Measurements from ENCODE around the gene LGI4.
"Not testable (repeated sequence)": the region's sequence is repeated elsewhere in the genome, so short reads cannot be mapped to it uniquely, and the experiment has no call there.

LGI4 gene

DNA sequence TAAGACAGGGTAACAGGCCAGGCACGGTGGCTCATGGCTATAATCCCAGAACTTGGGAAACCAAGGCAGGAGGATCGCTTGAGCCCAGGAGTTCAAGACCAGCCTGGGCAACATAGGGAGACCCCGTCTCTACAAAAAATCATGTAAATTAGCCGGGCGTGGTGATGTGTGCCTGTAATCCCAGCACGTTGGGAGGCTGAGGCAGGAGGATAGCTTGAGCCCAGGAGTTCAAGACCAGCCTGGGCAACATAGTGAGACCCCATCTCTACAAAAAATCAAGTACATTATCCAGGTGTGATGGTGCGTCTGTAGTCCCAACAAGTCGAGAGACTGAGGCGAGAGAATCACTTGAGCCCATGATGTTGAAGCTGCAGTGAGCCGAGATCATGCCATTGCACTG is 31.2 kb downstream of the LGI4 start:
- not testable (repeated sequence) for H3K79me2 ChIP-seq (ENCODE audit: control insufficient read depth, insufficient read depth, low read length, unreplicated experiment); H3K27me3 ChIP-seq (ENCODE audit: insufficient read depth, low read length); H3K4me1 ChIP-seq (ENCODE audit: control insufficient read depth, insufficient read depth, low read length, unreplicated experiment); H3K27ac ChIP-seq (ENCODE audit: low read depth, low read length); H3K4me3 ChIP-seq (ENCODE audit: low read depth, low read length); H2AFZ ChIP-seq (ENCODE audit: low read length, unreplicated experiment); H3K36me3 ChIP-seq (ENCODE audit: insufficient read depth, low read length)

DNA sequence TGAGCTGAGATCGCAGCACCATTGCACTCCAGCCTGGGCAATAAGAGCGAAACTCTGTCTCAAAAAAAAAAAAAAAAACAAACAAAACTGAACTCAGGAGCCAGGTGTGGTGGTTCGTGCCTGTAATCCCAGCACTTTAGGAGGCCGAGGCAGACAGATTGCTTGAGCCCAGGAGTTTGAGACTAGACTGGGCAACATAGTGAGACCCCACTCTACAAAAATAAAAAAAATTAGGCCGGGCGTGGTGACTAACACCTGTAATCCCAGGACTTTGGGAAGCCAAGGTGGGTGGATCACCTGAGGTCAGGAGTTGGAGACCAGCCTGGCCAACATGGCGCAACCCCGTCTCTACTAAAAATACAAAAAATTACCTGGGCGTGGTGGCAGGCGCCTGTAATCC is 32.9 kb downstream of the LGI4 start:
- H3K27me3 ChIP-seq (ENCODE audit: insufficient read depth, low read length); H3K27ac ChIP-seq (ENCODE audit: low read depth, low read length); H3K4me3 ChIP-seq (ENCODE audit: low read depth, low read length); H2AFZ ChIP-seq (ENCODE audit: low read length, unreplicated experiment); H3K36me3 ChIP-seq (ENCODE audit: insufficient read depth, low read length); H3K79me2 ChIP-seq (ENCODE audit: control insufficient read depth, insufficient read depth, low read length, unreplicated experiment); H3K4me1 ChIP-seq (ENCODE audit: control insufficient read depth, insufficient read depth, low read length, unreplicated experiment): not testable (repeated sequence)

DNA sequence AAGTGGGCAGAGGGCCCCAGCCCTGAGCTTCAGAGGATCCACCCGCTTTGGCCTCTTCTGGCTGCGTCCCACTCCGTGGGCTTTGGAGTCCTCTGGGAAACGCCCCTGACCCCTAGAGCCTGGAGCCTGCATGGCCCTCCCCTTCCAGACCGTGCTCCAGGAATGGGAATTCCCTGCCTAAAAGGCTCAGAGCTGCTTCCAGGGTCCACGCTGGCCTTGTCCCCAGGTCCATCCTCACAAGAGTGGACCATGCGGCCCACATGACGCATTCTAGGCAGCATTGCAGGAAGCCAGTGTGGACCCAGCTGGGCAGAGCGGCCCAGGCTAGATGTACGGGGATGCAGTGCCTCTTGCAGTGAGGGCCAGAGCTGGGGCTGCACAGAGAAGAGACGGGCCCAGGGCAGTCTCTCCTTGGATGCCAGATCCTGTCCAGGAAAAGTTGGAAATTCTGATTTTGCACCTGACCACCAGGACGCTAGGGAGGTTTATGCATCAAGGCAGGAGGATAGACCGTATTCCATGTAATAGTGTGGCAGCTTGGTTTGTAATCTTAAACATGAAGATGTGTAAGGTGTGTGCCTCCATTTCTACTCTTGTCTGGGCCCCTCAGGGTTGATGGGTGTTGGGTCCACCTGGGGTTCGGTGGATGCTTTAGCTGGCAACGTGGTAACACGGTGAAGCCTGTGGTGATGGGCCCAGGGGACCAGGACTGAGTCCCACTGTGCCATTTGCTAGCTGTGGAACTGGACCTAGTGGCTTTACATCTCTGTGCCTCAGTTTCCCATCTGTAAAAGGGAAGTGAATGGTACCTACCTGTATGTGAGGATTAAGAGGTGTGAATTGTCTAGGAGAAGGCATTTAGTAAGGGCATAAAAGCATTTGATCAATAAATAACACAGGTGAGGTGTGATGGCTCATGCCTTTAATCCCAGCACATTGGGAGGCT is 34.0 kb downstream of the LGI4 start:
- Histone ChIP-seq H3K36me3 (ENCODE audit: insufficient read depth, low read length) (no peaks in the 10 kb centered on the region), H3K4me3 (ENCODE audit: low read depth, low read length) (no peak overlapping the region), H3K27me3 (ENCODE audit: insufficient read depth, low read length) (no peaks in the 10 kb centered on the region), H3K79me2 (ENCODE audit: control insufficient read depth, insufficient read depth, low read length, unreplicated experiment) (no peaks in the 10 kb centered on the region), H3K27ac (ENCODE audit: low read depth, low read length) (no peak overlapping the region), H3K4me1 (ENCODE audit: control insufficient read depth, insufficient read depth, low read length, unreplicated experiment) (no peaks in the 10 kb centered on the region), H2AFZ (ENCODE audit: low read length, unreplicated experiment) (no peak overlapping the region)

DNA sequence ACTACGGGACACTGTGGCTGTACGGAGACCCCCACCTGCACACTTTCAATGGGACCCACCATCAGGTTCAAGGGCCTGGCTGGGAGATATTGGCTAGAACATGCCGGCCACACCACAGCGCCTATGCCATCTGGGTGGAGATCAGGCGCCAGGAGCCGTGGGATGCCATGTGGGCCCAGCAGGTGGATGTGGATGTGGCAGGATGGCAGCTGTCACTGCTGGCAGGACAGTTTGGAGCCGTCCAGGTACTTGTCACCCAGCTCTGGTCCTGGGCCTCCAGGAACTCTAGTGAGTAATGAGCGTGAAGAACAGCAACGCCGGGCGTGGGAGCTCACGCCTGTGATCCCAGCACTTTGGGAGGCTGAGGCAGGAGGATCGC is 35.0 kb downstream of the LGI4 start:
- no peaks in the 10 kb centered on the region for H3K27me3 ChIP-seq (ENCODE audit: insufficient read depth, low read length)
- H3K4me1 ChIP-seq (ENCODE audit: control insufficient read depth, insufficient read depth, low read length, unreplicated experiment) = no peaks in the 10 kb centered on the region
- H3K27ac ChIP-seq (ENCODE audit: low read depth, low read length) = no peak overlapping the region
- H3K36me3 ChIP-seq (ENCODE audit: insufficient read depth, low read length) = no peaks in the 10 kb centered on the region
- H2AFZ ChIP-seq (ENCODE audit: low read length, unreplicated experiment) = no peak overlapping the region
- no peaks in the 10 kb centered on the region for H3K79me2 ChIP-seq (ENCODE audit: control insufficient read depth, insufficient read depth, low read length, unreplicated experiment)
- H3K4me3 ChIP-seq (ENCODE audit: low read depth, low read length) = no peak overlapping the region

DNA sequence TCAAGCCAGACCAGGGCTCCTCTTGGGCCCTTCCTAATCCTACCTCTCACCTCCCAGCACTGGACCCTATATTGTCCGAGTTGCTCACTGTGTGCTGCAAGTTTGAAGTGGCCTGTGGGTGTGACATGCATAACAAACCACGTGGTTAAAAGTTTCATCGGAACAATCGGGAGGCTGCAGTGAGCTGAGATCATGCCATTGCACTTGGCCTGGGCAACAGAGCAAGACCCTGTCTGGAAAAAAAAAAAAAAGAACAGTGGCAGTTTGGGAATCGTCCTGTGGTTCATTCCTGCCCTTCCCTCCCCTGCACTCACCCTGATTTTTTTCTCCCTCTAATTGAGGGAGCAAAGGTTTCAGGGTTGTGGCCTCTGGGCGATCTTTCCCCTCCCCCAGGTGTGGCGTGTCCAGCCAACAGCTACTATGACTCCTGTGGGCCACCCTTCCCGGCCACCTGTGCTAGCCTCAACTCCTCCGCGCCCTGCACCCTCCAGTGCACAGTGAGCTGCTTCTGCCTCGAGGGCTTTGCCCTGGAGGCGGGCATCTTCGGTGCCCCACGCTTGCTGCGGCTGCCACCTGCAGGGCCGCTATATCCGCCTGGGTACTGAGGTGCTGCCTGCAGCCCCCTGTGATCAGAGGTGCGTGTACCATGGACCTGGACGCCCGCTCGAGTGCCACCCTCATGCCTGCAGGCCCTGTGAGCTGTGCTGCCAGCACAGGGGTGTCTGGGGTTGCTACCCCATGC is 35.5 kb downstream of the LGI4 start:
- no peak overlapping the region for H2AFZ ChIP-seq (ENCODE audit: low read length, unreplicated experiment)
- no peak overlapping the region for H3K4me3 ChIP-seq (ENCODE audit: low read depth, low read length)
- no peak overlapping the region for H3K27ac ChIP-seq (ENCODE audit: low read depth, low read length)
- H3K36me3 ChIP-seq (ENCODE audit: insufficient read depth, low read length) = no peaks in the 10 kb centered on the region
- no peaks in the 10 kb centered on the region for H3K79me2 ChIP-seq (ENCODE audit: control insufficient read depth, insufficient read depth, low read length, unreplicated experiment)
- no peaks in the 10 kb centered on the region for H3K27me3 ChIP-seq (ENCODE audit: insufficient read depth, low read length)
- no peaks in the 10 kb centered on the region for H3K4me1 ChIP-seq (ENCODE audit: control insufficient read depth, insufficient read depth, low read length, unreplicated experiment)

DNA sequence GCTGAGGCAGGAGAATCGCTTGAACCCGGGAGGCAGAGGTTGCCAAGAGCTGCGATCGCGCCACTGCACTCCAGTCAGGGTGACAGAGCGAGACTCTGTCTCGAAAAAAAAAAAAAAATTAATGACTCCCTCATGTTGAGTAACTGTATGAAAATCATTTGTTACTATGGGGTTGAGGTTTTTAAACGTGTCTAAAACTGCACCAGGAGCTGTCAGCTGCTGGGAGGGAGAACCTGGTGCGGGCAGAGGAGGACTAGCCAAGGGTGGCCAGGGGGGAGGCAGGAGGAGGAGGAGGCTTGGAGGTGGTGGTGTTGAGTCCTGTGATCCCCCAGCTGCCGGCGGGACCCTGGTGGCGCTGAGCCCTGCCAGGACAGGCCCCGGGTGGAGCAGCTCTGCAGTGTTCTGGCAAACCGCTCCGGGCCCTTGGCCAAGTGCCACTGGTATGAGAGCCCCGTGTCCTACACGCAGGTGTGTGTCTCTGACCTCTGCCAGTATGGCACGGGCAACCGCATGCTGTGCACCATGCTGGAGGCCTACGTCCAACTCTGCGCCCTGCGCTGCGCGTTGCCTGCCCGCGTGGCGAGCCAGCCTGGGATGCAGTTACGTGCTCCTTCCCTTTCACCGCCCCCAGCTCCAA is 36.3 kb downstream of the LGI4 start:
- Histone ChIP-seq H3K4me3 (ENCODE audit: low read depth, low read length) (no peak overlapping the region), H2AFZ (ENCODE audit: low read length, unreplicated experiment) (no peak overlapping the region), H3K27me3 (ENCODE audit: insufficient read depth, low read length) (no peaks in the 10 kb centered on the region), H3K27ac (ENCODE audit: low read depth, low read length) (no peak overlapping the region), H3K4me1 (ENCODE audit: control insufficient read depth, insufficient read depth, low read length, unreplicated experiment) (no peaks in the 10 kb centered on the region), H3K79me2 (ENCODE audit: control insufficient read depth, insufficient read depth, low read length, unreplicated experiment) (no peaks in the 10 kb centered on the region), H3K36me3 (ENCODE audit: insufficient read depth, low read length) (no peaks in the 10 kb centered on the region)

DNA sequence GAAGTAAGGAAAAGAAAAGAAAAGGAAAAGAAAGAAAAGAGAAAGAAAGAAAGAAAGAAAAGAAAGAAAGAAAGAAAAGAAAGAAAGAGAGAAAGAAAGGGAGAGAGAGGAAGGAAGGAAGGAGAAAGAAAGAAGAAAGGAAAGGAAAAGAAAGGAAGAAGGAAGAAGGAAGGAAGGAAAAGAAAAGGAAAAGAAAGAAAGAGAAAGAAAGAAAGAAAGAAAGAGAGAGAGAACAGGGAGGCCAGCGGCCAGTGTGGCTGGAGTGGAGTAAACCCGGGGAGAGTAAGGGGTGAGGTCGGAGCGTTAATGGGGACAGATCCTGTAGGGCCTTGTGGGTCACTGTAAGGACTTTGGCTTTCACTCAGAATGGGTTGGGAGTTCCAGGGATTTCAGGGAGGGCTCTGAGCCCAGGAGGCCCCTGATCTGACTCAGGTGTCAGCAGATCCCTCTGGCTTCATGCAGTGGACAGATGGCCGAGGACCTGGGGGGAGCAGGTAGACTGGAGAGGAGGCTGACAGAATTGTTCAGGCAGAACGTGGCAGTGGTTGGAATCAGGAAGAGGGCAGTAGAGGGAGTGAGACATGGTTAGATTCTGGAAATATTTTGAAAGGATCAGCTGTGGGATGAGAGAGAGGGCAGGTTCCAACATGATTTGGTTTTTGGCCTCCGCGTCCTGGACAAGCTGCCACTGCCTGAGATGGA is 39.0 kb downstream of the LGI4 start:
- H3K4me3 ChIP-seq (ENCODE audit: low read depth, low read length) = no peak overlapping the region
- no peak overlapping the region for H2AFZ ChIP-seq (ENCODE audit: low read length, unreplicated experiment)
- H3K27me3 ChIP-seq (ENCODE audit: insufficient read depth, low read length) = no peaks in the 10 kb centered on the region

DNA sequence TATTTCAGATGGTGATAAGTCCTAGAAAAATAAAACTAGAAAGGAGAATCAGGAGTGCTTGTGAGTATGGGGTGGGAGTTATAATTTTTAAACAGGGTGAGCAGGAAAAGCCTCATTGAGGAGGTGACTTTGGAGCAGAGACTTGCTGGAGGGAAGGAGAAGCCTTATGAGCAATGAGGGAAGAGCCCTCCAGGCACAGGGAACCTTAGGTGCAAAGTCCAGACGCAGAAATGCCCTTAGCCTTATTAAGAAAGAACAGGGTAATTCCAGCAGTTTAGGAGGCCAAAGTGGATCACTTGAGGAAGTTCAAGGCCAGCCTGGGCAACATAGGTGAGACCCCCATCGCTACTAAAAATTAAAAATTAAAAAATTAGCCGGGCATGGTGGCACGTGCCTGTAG is 40.2 kb downstream of the LGI4 start:
- no peaks in the 10 kb centered on the region for H3K4me1 ChIP-seq (ENCODE audit: control insufficient read depth, insufficient read depth, low read length, unreplicated experiment)
- no peak overlapping the region for H3K27ac ChIP-seq (ENCODE audit: low read depth, low read length)

More for the DNA sequence above, 39.0 kb downstream of the LGI4 start:
- H3K36me3 ChIP-seq (ENCODE audit: insufficient read depth, low read length) = no peaks in the 10 kb centered on the region
- H3K27ac ChIP-seq (ENCODE audit: low read depth, low read length) = no peak overlapping the region
- H3K4me1 ChIP-seq (ENCODE audit: control insufficient read depth, insufficient read depth, low read length, unreplicated experiment) = no peaks in the 10 kb centered on the region
- no peaks in the 10 kb centered on the region for H3K79me2 ChIP-seq (ENCODE audit: control insufficient read depth, insufficient read depth, low read length, unreplicated experiment)

DNA sequence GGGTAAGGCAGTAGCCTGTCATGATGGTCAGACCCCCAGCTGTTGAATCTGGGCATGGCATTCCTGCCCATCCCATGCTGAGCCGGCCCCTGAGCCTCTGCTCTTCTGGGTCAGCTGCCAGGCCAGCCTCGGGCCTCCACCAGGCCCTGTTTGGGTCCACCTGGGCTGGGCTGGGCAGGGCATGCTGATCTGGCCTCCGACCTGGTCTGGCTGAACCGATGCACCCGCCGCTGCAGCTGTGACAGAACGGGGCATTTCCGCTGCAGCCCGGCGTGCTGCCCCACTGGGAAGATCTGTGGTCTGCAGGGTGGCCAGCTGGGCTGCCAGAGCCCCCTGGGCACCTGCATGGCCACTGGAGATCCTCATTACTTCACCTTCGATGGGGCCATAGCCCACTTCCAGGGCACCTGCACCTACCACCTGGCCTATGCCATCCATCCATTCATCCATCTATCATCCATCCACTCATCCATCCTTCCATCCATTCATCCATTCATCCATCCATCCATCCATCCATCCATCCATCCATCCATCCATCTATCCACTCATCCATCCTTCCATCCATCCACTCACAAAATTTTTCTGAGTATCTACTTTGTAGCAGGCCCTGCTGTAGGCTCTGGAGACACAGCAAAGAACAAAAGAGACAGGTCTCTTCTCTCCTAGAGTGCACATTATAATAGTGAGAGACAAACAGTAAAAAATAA is 40.8 kb downstream of the LGI4 start:
- Histone ChIP-seq H3K79me2 (ENCODE audit: control insufficient read depth, insufficient read depth, low read length, unreplicated experiment) (no peaks in the 10 kb centered on the region), H3K4me3 (ENCODE audit: low read depth, low read length) (no peak overlapping the region), H3K27me3 (ENCODE audit: insufficient read depth, low read length) (no peaks in the 10 kb centered on the region), H3K27ac (ENCODE audit: low read depth, low read length) (no peak overlapping the region), H3K4me1 (ENCODE audit: control insufficient read depth, insufficient read depth, low read length, unreplicated experiment) (no peaks in the 10 kb centered on the region), H3K36me3 (ENCODE audit: insufficient read depth, low read length) (no peaks in the 10 kb centered on the region), H2AFZ (ENCODE audit: low read length, unreplicated experiment) (no peak overlapping the region)

More for the DNA sequence above, 40.2 kb downstream of the LGI4 start:
- Histone ChIP-seq H2AFZ (ENCODE audit: low read length, unreplicated experiment) (no peak overlapping the region), H3K4me3 (ENCODE audit: low read depth, low read length) (no peak overlapping the region), H3K36me3 (ENCODE audit: insufficient read depth, low read length) (no peaks in the 10 kb centered on the region), H3K79me2 (ENCODE audit: control insufficient read depth, insufficient read depth, low read length, unreplicated experiment) (no peaks in the 10 kb centered on the region), H3K27me3 (ENCODE audit: insufficient read depth, low read length) (no peaks in the 10 kb centered on the region)

DNA sequence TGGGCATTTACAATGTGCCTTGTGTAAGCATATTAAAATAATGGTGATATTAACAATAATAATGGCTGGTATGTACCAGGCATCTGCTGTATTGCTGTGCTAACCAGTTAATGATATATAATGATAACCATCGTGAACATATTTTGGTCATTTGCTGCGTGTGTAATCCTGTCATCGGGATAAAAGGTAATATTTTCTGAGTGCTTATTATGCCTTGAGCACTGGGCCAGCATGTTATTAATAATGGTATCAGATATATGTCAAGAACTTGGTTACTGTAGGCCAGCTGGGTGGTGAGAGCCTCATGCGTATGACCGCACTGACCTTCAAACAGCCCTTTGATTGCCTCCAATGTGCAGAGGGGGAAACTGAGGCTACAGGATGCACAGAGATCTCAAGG is 41.4 kb downstream of the LGI4 start:
- Histone ChIP-seq H3K27ac (ENCODE audit: low read depth, low read length) (no peak overlapping the region), H3K4me3 (ENCODE audit: low read depth, low read length) (no peak overlapping the region), H3K27me3 (ENCODE audit: insufficient read depth, low read length) (no peaks in the 10 kb centered on the region), H3K79me2 (ENCODE audit: control insufficient read depth, insufficient read depth, low read length, unreplicated experiment) (no peaks in the 10 kb centered on the region), H3K4me1 (ENCODE audit: control insufficient read depth, insufficient read depth, low read length, unreplicated experiment) (no peaks in the 10 kb centered on the region), H2AFZ (ENCODE audit: low read length, unreplicated experiment) (no peak overlapping the region), H3K36me3 (ENCODE audit: insufficient read depth, low read length) (no peaks in the 10 kb centered on the region)

All from ACC112 (cell line).